HCT116 (cell line): ENCODE data around the gene CXCR5.

ENCODE experiments used
- POLR2A ChIP-seq: IDR thresholded peaks from 2 replicates; pipeline ENCODE4 v1.7.0; 2011; ENCODE audit warnings: borderline replicate concordance; ENCODE audit not compliant: insufficient read depth, insufficient read length; ENCODE audit errors: extremely low read depth
- SIN3A ChIP-seq: IDR thresholded peaks from 2 replicates; pipeline ENCODE4 v1.6.1; 2012; ENCODE audit warnings: low read depth

GRCh38 chr11:118911113-118911879 lies 27.6 kb downstream of the CXCR5 start:
- TF ChIP-seq POLR2A, result no peak
- TF ChIP-seq SIN3A, result no peak
